ENCODE results near the gene IKZF2.
"Not testable (repeated sequence)": the region's sequence is repeated elsewhere in the genome, so short reads cannot be mapped to it uniquely, and the experiment has no call there.

IKZF2 gene

DNA sequence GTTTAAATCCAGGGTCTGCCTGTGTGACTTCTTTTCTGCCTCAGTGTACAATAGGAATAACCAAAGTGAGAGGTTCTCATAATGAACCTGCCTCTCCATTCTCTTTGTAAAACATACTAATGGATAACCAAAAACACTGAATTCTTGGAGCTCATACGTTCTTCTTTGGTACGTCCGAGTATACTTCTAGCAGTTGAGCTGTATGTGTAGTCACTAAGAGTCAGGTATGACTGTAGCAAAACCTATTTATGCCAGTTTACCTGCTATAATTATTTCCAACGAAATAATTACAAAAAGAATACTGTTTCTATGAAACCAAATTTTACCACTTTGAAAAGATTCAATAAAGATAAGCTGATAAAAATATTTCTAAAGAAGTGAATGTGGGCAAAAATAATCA, 109.2 kb downstream of the IKZF2 start:
- DNase-seq (ENCODE audit: low spot score) = no peak

DNA sequence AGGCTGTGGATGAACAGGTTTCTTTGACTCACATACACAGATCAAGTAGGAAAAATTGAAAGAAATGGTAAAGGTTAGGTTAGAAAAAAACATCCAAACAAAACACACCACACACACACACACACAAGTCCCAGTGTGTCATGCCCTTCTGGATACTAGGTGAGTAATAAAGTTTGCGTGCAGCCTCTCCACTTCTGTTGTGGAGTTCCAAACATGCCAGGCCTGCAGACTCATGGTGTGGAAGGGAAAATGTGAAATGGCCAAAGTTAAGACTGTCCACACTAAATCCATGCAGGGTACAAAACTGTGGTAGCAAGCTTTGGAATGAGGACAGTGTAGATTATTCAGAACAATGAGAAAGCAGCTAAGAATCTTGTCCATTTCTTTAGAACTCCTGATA, 114.6 kb downstream of the IKZF2 start:
- no peak for DNase-seq (ENCODE audit: low spot score)

GRCh38 chr2:213034585-213034984, 116.8 kb downstream of the IKZF2 start:
- no peak for DNase-seq (ENCODE audit: low spot score)

- DNase-seq (ENCODE audit: low spot score) = no peak
Measured at GRCh38 chr2:213032607-213033006, 118.8 kb downstream of the IKZF2 start.

DNA sequence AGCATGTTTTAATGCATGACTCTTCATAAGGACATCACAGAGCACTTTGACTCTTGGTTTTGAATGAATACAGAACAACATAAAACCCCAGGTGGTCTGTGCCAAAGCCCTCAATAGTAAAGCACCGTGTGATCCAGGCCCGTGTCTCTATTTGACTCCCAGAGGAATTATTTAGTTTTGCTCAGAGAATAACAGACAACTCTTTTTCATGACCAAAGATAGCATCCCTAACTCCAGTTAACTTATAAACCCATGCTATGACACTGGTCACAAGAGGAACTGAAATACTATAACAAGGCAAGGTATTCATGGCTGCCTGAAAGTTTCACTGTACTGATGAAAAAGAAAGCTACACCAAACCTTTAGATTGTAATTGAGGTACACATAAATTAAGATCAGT, 128.4 kb downstream of the IKZF2 start:
- no peak for DNase-seq (ENCODE audit: low spot score)

DNA sequence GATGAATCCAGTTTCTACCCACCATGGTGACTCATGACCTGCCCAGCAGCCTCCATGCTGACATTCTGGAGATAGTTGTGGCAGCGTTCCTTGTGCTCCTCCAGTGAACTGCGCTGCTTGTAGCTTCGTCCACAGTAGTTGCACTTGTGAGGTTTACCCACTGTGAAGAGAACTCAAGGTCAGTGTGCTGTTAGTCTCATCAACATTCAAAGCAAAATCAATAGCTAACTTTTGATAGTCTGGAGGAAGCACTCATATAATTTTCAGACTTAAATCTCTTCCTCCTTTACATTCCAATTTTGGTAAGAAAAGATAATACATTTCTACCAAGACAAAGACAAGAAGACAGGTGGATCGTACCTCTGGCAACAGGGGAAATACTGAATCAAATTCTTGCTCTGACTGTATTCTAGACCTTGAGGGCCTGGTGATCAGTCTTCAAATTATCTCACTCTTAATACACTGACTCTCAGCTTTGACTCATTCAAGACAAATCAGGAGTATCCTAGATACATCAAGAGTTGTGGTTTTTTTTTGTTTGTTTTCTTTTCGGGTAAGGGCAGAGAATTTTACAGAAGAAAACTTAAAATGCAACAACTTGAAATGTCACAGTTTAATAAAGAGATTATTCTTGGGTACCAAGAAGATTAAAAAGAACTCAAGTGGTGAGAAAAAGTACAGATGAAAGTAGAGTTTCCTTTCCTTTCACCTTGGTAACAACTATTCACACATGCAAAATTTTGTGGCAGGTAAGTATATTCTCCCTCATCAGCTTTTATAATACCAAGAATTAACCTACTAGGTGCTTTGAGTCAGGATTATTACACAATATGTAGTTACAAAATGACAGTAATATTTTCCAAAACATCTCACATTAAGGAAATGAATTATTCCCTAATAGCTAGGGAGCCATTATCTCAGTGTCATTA, 129.2 kb downstream of the IKZF2 start:
- no peak for DNase-seq (ENCODE audit: low spot score)

DNA sequence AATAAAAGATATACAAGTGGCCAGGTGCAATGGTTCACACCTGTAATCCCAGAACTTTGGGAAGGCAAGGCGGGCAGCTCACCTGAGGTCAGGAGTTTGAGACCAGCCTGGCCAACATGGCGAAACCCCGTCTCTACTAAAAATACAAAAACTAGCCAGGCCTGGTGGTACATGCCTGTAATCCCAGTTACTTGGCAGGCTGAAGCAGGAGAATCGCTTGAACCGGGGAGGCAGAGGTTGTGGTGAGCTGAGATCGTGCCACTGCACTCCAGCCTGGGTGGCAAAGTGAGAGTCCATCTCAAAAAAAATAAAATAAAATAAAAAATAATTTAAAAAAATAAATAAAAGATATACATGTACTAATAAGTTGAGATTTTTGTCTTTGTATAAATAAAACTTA, 130.5 kb downstream of the IKZF2 start:
- DNase-seq (ENCODE audit: low spot score) = not testable (repeated sequence)

- DNase-seq (ENCODE audit: low spot score) = no peak
Measured at GRCh38 chr2:213020268-213020667, 131.1 kb downstream of the IKZF2 start.

GRCh38 chr2:213019368-213019767, 132.0 kb downstream of the IKZF2 start:
- DNase-seq (ENCODE audit: low spot score) = no peak

- no peak for DNase-seq (ENCODE audit: low spot score)
Measured at GRCh38 chr2:213018340-213018901, 133.0 kb downstream of the IKZF2 start.

DNA sequence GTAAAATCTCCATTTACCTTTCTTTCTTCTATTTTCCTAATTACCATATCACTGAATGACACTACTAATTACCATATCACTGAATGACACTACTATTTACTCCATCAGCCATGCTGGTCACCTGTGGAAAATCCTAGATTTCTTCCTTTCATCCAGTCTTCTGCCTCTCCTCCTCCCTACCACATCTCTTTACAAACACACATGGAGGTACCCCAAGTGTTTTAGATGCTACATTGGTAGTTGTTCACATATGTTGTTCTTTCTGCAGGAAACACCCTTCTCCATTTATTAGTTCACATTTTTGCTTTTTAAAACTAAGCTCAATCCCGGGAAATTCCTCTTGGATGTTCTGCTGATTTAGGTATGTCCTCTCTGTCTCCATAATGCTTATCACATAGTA, 134.0 kb downstream of the IKZF2 start:
- no peak for DNase-seq (ENCODE audit: low spot score)

DNA sequence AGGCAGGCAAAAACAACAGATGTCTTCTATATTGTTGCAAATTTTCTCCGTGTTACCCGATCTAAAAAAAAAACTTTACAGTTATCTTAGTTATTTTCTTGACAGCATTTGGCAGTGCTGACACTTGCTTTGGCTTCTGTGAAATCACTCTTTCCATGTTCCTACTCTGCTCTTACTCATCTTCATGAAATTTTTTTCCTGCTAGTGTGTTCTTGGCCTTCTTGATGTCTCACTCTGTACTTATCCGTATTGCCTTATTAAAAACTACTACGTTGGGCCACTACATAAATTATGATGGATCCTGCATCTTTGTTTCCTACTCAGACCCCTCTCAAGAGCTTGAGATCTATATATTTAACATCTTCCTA, 134.4 kb downstream of the IKZF2 start:
- no peak for DNase-seq (ENCODE audit: low spot score)

DNA sequence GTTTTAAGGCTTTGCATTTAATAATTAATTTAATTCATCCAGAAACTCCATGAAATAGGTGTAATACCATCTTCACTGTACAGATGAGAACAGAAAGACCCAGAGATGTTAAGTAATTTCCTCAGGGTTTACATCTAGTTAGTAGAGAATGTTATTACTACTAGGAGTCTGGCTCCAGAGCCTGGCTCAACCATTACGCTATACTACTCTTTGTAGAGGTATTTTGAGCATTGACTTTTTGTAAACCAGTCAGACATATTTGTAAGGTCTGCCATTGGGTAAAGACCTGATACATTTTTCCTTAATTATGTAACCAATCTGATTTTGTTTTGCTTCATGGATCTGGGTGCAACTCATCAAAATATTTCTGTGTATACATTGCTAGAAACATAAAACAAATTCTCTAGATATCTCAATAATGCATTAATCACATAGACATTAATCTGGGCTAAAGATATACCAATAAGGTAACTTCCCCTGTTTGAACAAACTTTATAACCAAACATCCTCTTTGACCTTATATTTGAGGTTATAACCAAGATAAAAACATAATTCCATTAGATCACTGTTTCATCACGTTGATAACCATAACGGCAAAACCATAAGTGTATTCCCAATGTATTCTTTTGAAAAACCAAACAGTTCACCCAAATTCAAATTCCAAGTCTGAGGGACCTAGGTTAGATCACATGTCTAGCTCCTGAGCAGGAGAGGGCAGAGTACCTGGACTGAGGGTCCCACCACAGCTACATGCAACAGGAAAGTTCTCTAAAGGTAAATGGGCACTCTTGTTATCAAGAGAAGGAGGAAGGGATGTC, 135.0 kb downstream of the IKZF2 start:
- no peak for DNase-seq (ENCODE audit: low spot score)

DNA sequence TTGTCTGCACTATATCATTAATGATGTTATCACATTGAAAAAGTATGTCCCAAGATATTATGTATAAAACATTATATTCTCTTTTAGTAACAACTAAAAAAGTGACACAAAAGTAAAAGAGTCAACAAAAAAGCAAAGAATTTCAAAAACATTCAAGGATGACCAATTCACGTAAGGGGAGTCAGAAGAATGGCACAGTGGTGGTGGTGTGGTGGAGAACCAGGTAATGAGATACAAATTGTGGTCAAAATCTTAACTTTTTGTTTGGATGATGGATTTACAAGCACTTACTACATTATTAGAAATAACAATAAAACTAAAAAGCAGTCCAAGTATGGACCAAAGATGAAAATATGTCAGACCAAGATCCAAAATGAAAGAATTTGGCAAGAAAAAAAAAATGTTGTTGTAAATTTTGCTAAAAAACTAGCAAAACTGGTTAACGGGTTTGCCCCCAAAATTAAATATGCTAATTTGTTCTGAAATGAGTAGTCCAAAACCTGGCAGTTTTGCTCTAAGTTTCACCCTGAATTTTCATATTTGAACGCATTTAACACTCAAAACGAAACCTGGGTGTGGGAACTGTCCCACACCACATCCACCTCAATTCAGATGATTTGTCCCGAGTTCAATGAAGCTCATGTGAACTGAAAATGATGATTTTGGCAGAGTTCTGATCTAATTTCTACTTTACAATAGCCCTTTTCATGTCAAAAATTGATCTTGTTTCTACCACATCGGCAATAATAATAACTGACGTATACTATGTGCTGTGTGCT, 135.8 kb downstream of the IKZF2 start:
- DNase-seq (ENCODE audit: low spot score) = no peak

DNA sequence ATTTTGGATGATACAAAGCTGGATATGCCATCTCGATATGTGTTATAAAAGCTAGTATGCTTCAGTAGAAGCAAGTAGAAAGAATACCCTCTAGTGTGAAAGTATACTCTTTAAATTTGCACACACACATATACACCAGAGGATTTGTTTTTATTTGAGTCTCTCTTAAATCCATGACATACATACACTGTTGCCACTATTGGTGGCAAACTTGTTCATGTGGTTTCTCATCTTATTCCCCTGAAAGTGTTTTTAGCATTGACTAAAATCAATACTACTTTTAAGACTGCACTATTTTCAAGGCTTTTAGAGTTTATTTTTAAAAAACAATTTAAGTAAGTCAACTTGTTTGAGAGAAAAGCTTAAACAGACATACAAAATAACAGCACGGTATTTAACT, 137.4 kb downstream of the IKZF2 start:
- no peak for DNase-seq (ENCODE audit: low spot score)

DNA sequence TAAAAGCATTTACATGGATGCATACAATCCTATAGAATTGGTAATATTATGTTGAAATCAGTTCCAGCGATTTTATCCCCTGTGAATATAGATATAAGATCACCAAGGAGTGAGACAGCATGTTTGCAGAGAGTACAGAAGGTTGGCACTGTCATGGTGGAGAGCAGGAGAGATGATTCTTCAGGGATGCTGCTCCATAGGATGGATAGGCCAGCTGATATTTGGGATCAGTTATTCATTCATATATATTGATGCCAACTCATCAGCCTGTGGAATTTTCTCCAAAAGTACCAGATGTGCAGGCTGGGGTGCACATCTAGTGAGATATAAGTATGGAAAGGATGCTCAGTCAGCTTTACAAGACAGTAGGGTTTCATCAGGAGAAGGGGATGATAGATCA, 139.9 kb downstream of the IKZF2 start:
- no peak for DNase-seq (ENCODE audit: low spot score)

- no peak for DNase-seq (ENCODE audit: low spot score)
Measured at GRCh38 chr2:213010106-213010779, 141.2 kb downstream of the IKZF2 start.

GRCh38 chr2:213007290-213007838, 144.0 kb downstream of the IKZF2 start:
- no peak for DNase-seq (ENCODE audit: low spot score)

- DNase-seq (ENCODE audit: low spot score) = no peak
Measured at GRCh38 chr2:213004197-213004821, 147.1 kb downstream of the IKZF2 start.

- no peak for DNase-seq (ENCODE audit: low spot score)
Measured at GRCh38 chr2:213002383-213002782, 149.0 kb downstream of the IKZF2 start.
